HEK293 (cell line): ENCODE results near the gene CAMKK1.

Source experiments
- CTCF ChIA-PET: fragments of 350-600 bp; formaldehyde crosslinking; extraction: SDS; loops from one replicate; lab custom pipeline; 2021; ENCODE audit warnings: antibody characterized with exemption; lab: Yijun Ruan, JAX
- POLR2A ChIA-PET: fragments of 300-600 bp; formaldehyde crosslinking; extraction: SDS; loops from one replicate; lab custom pipeline; 2020; ENCODE audit warnings: antibody characterized with exemption, inconsistent platforms; lab: Yijun Ruan, JAX
- H3K27ac ChIP-seq: fragments of 200-500 bp; sonication (Bioruptor generic); 2 replicates; pipeline ENCODE4 v1.5.1; 2014; ENCODE audit warnings: low read depth, low read length, control low read depth, inconsistent platforms; ENCODE audit errors: extremely low read depth
- H3K36me3 ChIP-seq, 2 experiments: fragments of 200-500 bp in 1 of 2; sonication (Bioruptor generic) in 1 of 2; 1 replicate in 1 of 2; 2 replicates in 1 of 2; pipeline ENCODE4 v1.5.1; 2014 to 2017; ENCODE audit warnings: inconsistent platforms in 2 of 2, low read length in 2 of 2; ENCODE audit not compliant: control insufficient read depth in 2 of 2, insufficient read depth in 1 of 2
- H3K4me1 ChIP-seq: fragments of 200-500 bp; sonication (Bioruptor generic); 2 replicates; pipeline ENCODE4 v1.5.1; 2014; ENCODE audit warnings: mild to moderate bottlenecking, low read length, inconsistent platforms; ENCODE audit not compliant: control insufficient read depth, insufficient read depth
- H3K4me3 ChIP-seq: 2 replicates; pipeline ENCODE4 v1.5.1; 2011; ENCODE audit warnings: low read depth, mild to moderate bottlenecking, control low read depth, low read length, moderate library complexity
- H3K9me3 ChIP-seq: fragments of 200-500 bp; sonication (Bioruptor generic); 2 replicates; pipeline ENCODE4 v1.5.1; 2014; ENCODE audit warnings: low read depth, low read length, inconsistent platforms; ENCODE audit not compliant: control insufficient read depth, insufficient read depth
- FEZF1 ChIP-seq: fragments of 450-650 bp; formaldehyde crosslinking; IDR thresholded peaks from 2 replicates; pipeline ENCODE4 v1.5.1; 2016; ENCODE audit warnings: missing biosample characterization, missing genetic modification characterization
- HOXA7 ChIP-seq: sonication (generic); formaldehyde crosslinking; IDR thresholded peaks from 2 replicates; pipeline ENCODE4 v1.8.1; 2022; ENCODE audit warnings: missing genetic modification reagents, borderline replicate concordance
- INSM2 ChIP-seq: fragments of 450-650 bp; formaldehyde crosslinking; IDR thresholded peaks from 2 replicates; pipeline ENCODE4 v1.5.1; 2016; ENCODE audit warnings: missing biosample characterization, missing genetic modification characterization
- KLF17 ChIP-seq: fragments of 450-650 bp; formaldehyde crosslinking; IDR thresholded peaks from 2 replicates; pipeline ENCODE4 v1.5.1; 2016; ENCODE audit warnings: missing biosample characterization, missing genetic modification characterization
- PATZ1 ChIP-seq: fragments of 450-650 bp; formaldehyde crosslinking; IDR thresholded peaks from 2 replicates; pipeline ENCODE4 v1.5.1; 2016; ENCODE audit warnings: missing biosample characterization, missing genetic modification characterization
- PRDM10 ChIP-seq: fragments of 450-650 bp; formaldehyde crosslinking; IDR thresholded peaks from 2 replicates; pipeline ENCODE4 v1.5.1; 2016; ENCODE audit warnings: missing biosample characterization, missing genetic modification characterization
- PRDM6 ChIP-seq: fragments of 450-650 bp; formaldehyde crosslinking; IDR thresholded peaks from 2 replicates; pipeline ENCODE4 v1.5.1; 2017; ENCODE audit warnings: missing biosample characterization, missing genetic modification characterization
- WT1 ChIP-seq: fragments of 450-650 bp; formaldehyde crosslinking; IDR thresholded peaks from 2 replicates; pipeline ENCODE4 v1.5.1; 2016; ENCODE audit warnings: missing biosample characterization, missing genetic modification characterization
- YY2 ChIP-seq: fragments of 450-650 bp; formaldehyde crosslinking; IDR thresholded peaks from 2 replicates; pipeline ENCODE4 v1.5.1; 2016; ENCODE audit warnings: missing biosample characterization, missing genetic modification characterization
- ZBTB11 ChIP-seq: fragments of 450-650 bp; formaldehyde crosslinking; conservative IDR thresholded peaks from 2 replicates; pipeline ENCODE4 v1.5.1; 2016; ENCODE audit warnings: low read depth, missing biosample characterization, missing genetic modification characterization
- ZFP69B ChIP-seq: fragments of 450-650 bp; formaldehyde crosslinking; IDR thresholded peaks from 2 replicates; pipeline ENCODE4 v1.5.1; 2016; ENCODE audit warnings: missing biosample characterization, missing genetic modification characterization
- ZNF10 ChIP-seq: fragments of 450-650 bp; formaldehyde crosslinking; IDR thresholded peaks from 2 replicates; pipeline ENCODE4 v1.5.1; 2017; ENCODE audit warnings: missing biosample characterization, missing genetic modification characterization
- ZNF174 ChIP-seq: fragments of 450-650 bp; formaldehyde crosslinking; IDR thresholded peaks from 2 replicates; pipeline ENCODE4 v1.5.0; 2017; ENCODE audit warnings: missing biosample characterization, mild to moderate bottlenecking, missing genetic modification characterization
- ZNF274 ChIP-seq, 2 experiments: fragments of 200-500 bp in 1 of 2; fragments of 450-650 bp in 1 of 2; sonication (Bioruptor generic) in 1 of 2; formaldehyde crosslinking in 1 of 2; IDR thresholded peaks; 2 replicates each; pipeline versions ENCODE4 v1.5.1 to v1.6.1; 2014 to 2016; ENCODE audit warnings: borderline replicate concordance in 1 of 2, inconsistent platforms in 1 of 2, low read length in 1 of 2, missing biosample characterization in 1 of 2, missing genetic modification characterization in 1 of 2
- ZNF426 ChIP-seq: fragments of 450-650 bp; formaldehyde crosslinking; IDR thresholded peaks from 2 replicates; pipeline ENCODE4 v1.5.1; 2017; ENCODE audit warnings: missing biosample characterization, missing genetic modification characterization, mild to moderate bottlenecking, inconsistent platforms, moderate library complexity
- ZNF560 ChIP-seq: fragments of 450-650 bp; formaldehyde crosslinking; IDR thresholded peaks from 2 replicates; pipeline ENCODE4 v1.5.1; 2017; ENCODE audit warnings: missing biosample characterization, missing genetic modification characterization, borderline replicate concordance
- ZNF580 ChIP-seq: fragments of 450-650 bp; formaldehyde crosslinking; IDR thresholded peaks from 2 replicates; pipeline ENCODE4 v1.5.1; 2016; ENCODE audit warnings: missing biosample characterization, missing genetic modification characterization
- ZNF585B ChIP-seq: fragments of 450-650 bp; formaldehyde crosslinking; IDR thresholded peaks from 2 replicates; pipeline ENCODE4 v1.5.1; 2016; ENCODE audit warnings: missing biosample characterization, missing genetic modification characterization
- ZNF626 ChIP-seq: fragments of 450-650 bp; sonication (Bioruptor Pico); formaldehyde crosslinking; IDR thresholded peaks from 2 replicates; pipeline ENCODE4 v1.5.1; 2018; ENCODE audit warnings: missing biosample characterization, missing genetic modification characterization, inconsistent platforms
- ZNF629 ChIP-seq: fragments of 450-650 bp; formaldehyde crosslinking; IDR thresholded peaks from 2 replicates; pipeline ENCODE4 v1.5.1; 2017; ENCODE audit warnings: missing biosample characterization, missing genetic modification characterization
- ZNF664 ChIP-seq: fragments of 450-650 bp; formaldehyde crosslinking; IDR thresholded peaks from 2 replicates; pipeline ENCODE4 v1.5.1; 2016; ENCODE audit warnings: missing biosample characterization, missing genetic modification characterization
- ZNF707 ChIP-seq: fragments of 450-650 bp; formaldehyde crosslinking; IDR thresholded peaks from 2 replicates; pipeline ENCODE4 v1.5.1; 2016; ENCODE audit warnings: missing biosample characterization, missing genetic modification characterization
- ZNF843 ChIP-seq: fragments of 450-650 bp; formaldehyde crosslinking; IDR thresholded peaks from 2 replicates; pipeline ENCODE4 v1.5.1; 2016; ENCODE audit warnings: missing biosample characterization, missing genetic modification characterization
- ZSCAN30 ChIP-seq: fragments of 450-650 bp; IDR thresholded peaks from 2 replicates; pipeline ENCODE4 v1.5.1; 2018; ENCODE audit warnings: missing biosample characterization, mild to moderate bottlenecking, missing genetic modification characterization, moderate library complexity

The CAMKK1 gene

GRCh38 chr17:3935140-3935542 is 42.3 kb upstream of the CAMKK1 start:
- POLR2A ChIA-PET = no interaction called here
- no peaks in the 10 kb centered on the region for H3K4me1 ChIP-seq
- no peaks in the 10 kb centered on the region for H3K9me3 ChIP-seq
- H3K36me3 ChIP-seq = peaks cover 0 to 16% of the 10 kb centered on the region in 2 experiments; a peak in 2 of 3 replicates
- no peak overlapping the region for H3K27ac ChIP-seq
- H3K4me3 ChIP-seq = no peak overlapping the region
- CTCF ChIA-PET = interaction anchor here (0.6 to 4.1 kb wide), 19 partner anchors 9 to 196 kb away, joined by 3 to 17 read pairs (median 5); partner anchors contain the start of gene P2RX1
- no peak for TF ChIP-seq ZNF843 (tag by site-specific recombination)
- TF ChIP-seq ZNF707 (tag by site-specific recombination) = no peak
- TF ChIP-seq ZNF426 (tag by site-specific recombination) = no peak
- no peak for TF ChIP-seq HOXA7 (CRISPR knock-in tag)
- TF ChIP-seq FEZF1 = no peak
- 0 out of 2 replicates have a peak, but pooled peaks have one; percentile 14 for TF ChIP-seq ZBTB11 (tag by site-specific recombination)
- no peak for TF ChIP-seq KLF17
- 0 out of 2 replicates have a peak, but pooled peaks have one; percentile 11 for TF ChIP-seq YY2
- TF ChIP-seq ZNF629 (tag by site-specific recombination) = no peak
- no peak for TF ChIP-seq ZNF174 (tag by site-specific recombination)
- no peak for TF ChIP-seq ZNF274 (IDR thresholded peaks at IDR 0.05; ENCODE audit: low read length)
- TF ChIP-seq ZNF274 (tag by site-specific recombination; IDR thresholded peaks at IDR 0.05; ENCODE audit: borderline replicate concordance) = no peak
- TF ChIP-seq ZNF560 (tag by site-specific recombination) = no peak
- no peak for TF ChIP-seq ZNF580 (tag by site-specific recombination)
- no peak for TF ChIP-seq WT1 (tag by site-specific recombination)
- TF ChIP-seq ZNF626 (tag by site-specific recombination) = no peak
- TF ChIP-seq ZNF10 = 0 out of 2 replicates have a peak, but pooled peaks have one; percentile 21
- no peak for TF ChIP-seq ZNF664 (tag by site-specific recombination)
- 0 out of 2 replicates have a peak, but pooled peaks have one; percentile 11 for TF ChIP-seq ZFP69B (tag by site-specific recombination)
- no peak for TF ChIP-seq PRDM6
- peak; percentile 56 for TF ChIP-seq PRDM10 (tag by site-specific recombination)
- no peak for TF ChIP-seq INSM2 (tag by site-specific recombination)
- TF ChIP-seq ZSCAN30 (tag by site-specific recombination) = no peak
- no peak for TF ChIP-seq ZNF585B (tag by site-specific recombination)
- TF ChIP-seq PATZ1 (tag by site-specific recombination) = no peak
